GM21619 (cell line): ENCODE data around the gene PSG11.
"Not testable (repeated sequence)": the region's sequence is repeated elsewhere in the genome, so short reads cannot be mapped to it uniquely, and the experiment has no call there.

Experiments used
- ATAC-seq: cut with Tn5 transposase; IDR thresholded peaks from one replicate; pipeline ENCODE4 v1.9.1; 2021; ENCODE audit not compliant: unreplicated experiment

Gene PSG11

DNA sequence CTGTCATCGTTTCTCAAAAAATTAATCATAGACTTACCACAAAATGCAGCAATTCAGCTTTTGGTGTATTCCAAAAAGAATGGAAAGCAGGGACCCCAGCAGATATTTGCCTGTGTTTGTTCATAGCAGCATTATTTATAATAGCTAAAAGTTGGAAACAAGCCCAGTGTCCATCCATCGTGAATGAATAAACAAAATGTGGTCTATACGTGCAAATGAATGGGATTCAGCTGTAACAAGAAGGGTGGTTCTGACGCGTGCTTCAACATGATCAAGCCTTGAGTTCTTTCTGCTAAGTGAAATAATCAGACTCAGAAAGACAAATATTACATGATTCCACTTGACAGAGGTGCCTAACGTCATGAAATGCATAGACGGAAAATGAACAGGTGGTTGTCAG, 36.4 kb downstream of the PSG11 start:
- ATAC-seq: no peak

DNA sequence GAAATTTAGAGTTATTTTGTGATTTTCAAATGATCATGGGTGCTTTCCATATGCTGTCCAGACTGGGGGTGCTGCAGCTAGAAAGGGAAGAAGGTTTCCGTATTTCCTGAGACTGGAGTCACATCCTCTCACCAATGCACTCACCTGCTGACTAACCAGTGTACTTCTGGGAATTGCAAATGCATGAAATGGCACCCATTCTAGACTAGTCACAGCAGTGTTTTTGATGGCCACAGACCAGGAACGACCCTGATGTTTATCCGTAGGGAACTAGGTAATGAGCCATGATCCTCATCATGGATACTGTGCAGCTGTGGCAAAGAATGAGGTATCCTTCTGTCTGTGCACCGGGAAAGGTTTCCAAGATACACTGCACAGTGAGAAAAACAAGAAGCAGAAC, 37.1 kb downstream of the PSG11 start:
- ATAC-seq: not testable (repeated sequence)

DNA sequence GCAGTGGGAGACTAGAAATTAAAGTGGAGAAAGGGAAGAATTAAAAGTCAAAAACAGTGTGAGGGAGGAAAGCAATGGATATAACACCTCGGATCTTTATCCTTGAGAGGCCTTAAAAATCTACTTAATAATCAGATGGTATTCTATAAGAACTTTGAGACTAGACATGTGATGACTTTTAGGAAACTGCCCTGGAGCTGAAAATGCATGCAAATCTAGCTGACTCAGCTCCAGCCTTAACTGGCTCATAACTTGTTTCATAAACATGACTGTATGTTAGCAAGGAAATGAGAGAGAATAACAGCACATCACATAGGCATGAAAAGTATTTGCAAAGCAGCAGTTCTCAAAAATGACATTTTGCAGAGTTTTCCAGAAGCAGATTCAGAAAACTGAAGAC, 38.1 kb downstream of the PSG11 start:
- ATAC-seq: not testable (repeated sequence)

DNA sequence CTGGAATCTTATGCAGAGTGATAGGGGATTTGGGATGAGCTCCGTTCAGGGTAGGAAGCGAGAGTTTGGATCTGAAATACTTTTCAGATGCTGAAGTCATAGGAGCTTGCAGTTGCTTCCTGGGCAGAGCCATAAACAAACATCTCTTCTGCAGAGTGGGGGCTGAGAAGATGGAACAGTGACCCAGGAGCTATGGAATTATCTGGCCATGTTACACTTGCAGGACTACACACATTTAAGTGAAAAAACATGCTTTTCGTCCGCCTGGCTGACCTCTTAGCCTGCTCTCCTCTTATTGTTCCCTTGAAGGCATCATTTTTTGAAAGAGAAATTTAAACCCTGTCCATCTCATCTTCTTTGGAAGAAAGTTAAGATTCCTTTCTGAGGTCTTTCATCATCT, 40.7 kb downstream of the PSG11 start:
- ATAC-seq: no peak

DNA sequence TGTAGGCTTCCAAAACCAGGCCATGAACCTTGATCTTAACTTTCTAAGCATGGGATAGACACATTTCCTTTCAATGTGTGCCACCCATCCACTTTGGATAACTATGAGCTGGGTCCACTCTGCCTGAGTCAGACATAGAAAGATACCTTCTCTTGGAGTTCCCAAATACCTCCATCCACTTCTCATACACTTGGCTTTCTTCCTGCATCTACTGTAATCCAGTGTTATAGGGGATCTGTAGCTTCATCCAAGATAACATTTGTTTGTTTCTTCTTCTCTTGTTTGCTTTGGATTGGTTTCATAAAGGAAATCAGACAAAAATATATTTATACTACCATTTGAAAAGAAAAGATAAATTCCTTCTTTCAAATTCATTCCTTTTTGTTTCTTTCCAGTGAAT, 44.2 kb downstream of the PSG11 start:
- ATAC-seq: not testable (repeated sequence)

DNA sequence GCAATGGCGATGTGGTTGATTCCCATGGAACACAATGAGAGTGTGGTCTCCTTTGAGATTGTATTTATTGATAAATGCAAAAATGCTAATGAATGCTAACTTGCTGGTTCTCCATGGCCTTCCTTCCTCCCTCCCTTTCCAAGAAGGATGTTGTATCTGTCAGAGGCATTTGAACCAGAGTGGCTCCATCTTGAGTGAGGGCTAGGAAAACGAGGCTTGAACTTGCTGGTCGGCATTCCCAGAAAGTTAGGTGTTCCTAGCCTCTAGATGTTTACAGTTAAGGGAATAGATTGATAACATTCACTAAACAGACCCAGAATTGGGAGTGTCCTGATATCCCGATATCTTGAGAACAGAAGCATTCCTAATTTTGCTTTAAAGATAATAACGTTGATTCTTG, 54.8 kb downstream of the PSG11 start:
- ATAC-seq: not testable (repeated sequence)

DNA sequence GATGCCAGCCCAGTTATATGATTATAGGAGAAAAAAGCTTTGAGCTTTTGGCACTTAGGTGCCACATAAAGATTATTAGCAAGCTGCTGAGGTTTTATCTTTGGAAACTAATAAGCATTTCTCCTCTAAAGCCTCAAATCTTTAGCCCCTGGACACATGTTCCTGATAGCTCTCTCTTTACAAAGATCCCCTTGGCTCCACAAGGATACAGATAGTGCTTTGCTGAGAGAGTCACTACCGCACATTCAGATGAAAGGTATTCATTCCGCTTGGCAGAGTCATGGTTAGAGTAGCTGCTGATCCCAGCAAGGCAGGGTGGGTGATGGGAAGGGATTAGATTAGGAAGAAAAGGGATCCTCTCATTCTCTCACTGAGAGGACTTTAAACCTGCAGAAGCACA, 61.1 kb downstream of the PSG11 start:
- no peak for ATAC-seq

DNA sequence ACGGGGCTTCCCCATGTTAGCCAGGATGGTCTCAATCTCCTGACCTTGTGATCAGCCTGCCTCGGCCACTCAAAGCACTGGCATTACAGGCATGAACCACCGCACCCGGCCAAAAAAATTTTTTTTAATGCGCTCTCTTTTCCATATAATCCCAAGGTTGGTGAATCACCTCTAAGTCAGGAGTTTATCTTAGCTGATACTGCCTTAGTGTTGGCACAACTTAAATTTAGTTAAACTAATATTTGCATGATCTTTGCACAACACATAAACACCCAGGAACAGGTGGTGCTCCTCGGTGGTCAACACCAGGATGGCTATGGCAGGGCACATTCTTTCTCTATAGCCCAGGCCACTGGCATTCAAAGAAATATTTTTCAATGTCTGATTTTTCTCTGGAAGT, 65.2 kb downstream of the PSG11 start:
- no peak for ATAC-seq
